Skeletal muscle cell (primary cell): ENCODE data around the gene KANK3.
"Not testable (repeated sequence)": the region's sequence is repeated elsewhere in the genome, so short reads cannot be mapped to it uniquely, and the experiment has no call there.

Source experiments
- DNase-seq: peaks from one replicate; pipeline ENCODE4 v3.0.0-alpha.2; 2010; ENCODE audit warnings: low read depth
- H3K4me3 ChIP-seq: 2 replicates; pipeline ENCODE4 v1.5.1; 2011; ENCODE audit warnings: low read depth, mild to moderate bottlenecking, control low read depth, low read length, moderate library complexity

The KANK3 gene

GRCh38 chr19:8371011-8371804 lies 28.1 kb upstream of the KANK3 start:
- no peak overlapping the region for H3K4me3 ChIP-seq

GRCh38 chr19:8370176-8371010 lies 27.3 kb upstream of the KANK3 start:
- no peak for DNase-seq

More at GRCh38 chr19:8371011-8371804, 28.1 kb upstream of the KANK3 start:
- DNase-seq, result no peak

GRCh38 chr19:8367327-8368001 lies 24.4 kb upstream of the KANK3 start:
- peak; percentile 85 for DNase-seq
- no peak overlapping the region for H3K4me3 ChIP-seq

More at GRCh38 chr19:8370176-8371010, 27.3 kb upstream of the KANK3 start:
- no peak overlapping the region for H3K4me3 ChIP-seq

- DNase-seq, result no peak
- H3K4me3 ChIP-seq, result peak overlapping the region; percentile 3
These were observed 23.9 kb upstream of the KANK3 start for GRCh38 chr19:8366961-8367326.

GRCh38 chr19:8366121-8366581 lies 23.1 kb upstream of the KANK3 start:
- no peak for DNase-seq

GRCh38 chr19:8363803-8364771 lies 21.0 kb upstream of the KANK3 start, which contains the start of gene ANGPTL4:
ANGPTL4 (plus strand) TSS chr19:8364155; CDS start chr19:8364322, 167 bp downstream.
- H3K4me3 ChIP-seq, result peak within 1 kb of the TSS; percentile 65
- peak; percentile 58 for DNase-seq

More at GRCh38 chr19:8366121-8366581, 23.1 kb upstream of the KANK3 start:
- H3K4me3 ChIP-seq, result peak overlapping the region; percentile 5

GRCh38 chr19:8361921-8362793 lies 19.1 kb upstream of the KANK3 start:
- no peak overlapping the region for H3K4me3 ChIP-seq
- peak; percentile 94 for DNase-seq

GRCh38 chr19:8360196-8360595 lies 17.1 kb upstream of the KANK3 start:
- DNase-seq, result no peak
- no peak overlapping the region for H3K4me3 ChIP-seq

- no peak for DNase-seq
- H3K4me3 ChIP-seq, result no peak overlapping the region
These were observed 15.9 kb upstream of the KANK3 start for GRCh38 chr19:8358948-8359347.

- no peak overlapping the region for H3K4me3 ChIP-seq
- DNase-seq, result no peak
These were observed 14.0 kb upstream of the KANK3 start for GRCh38 chr19:8357007-8357521.

GRCh38 chr19:8355631-8356402 lies 12.8 kb upstream of the KANK3 start:
- H3K4me3 ChIP-seq, result no peak overlapping the region
- peak; percentile 98 for DNase-seq

GRCh38 chr19:8352845-8353244 lies 9.8 kb upstream of the KANK3 start:
- DNase-seq, H3K4me3 ChIP-seq: not testable (repeated sequence)

- DNase-seq, result no peak
- peak overlapping the region; percentile 11 for H3K4me3 ChIP-seq
These were observed 9.2 kb upstream of the KANK3 start for GRCh38 chr19:8352134-8352827.

GRCh38 chr19:8349629-8350372 lies 6.7 kb upstream of the KANK3 start:
- DNase-seq, H3K4me3 ChIP-seq: not testable (repeated sequence)

GRCh38 chr19:8343483-8343844 lies 402 bp upstream of the KANK3 start:
- H3K4me3 ChIP-seq, result peak overlapping the region; percentile 47
- DNase-seq, result no peak

GRCh38 chr19:8342316-8342683 lies 762 bp downstream of the KANK3 start:
- DNase-seq, result no peak

More at GRCh38 chr19:8342316-8342683, 762 bp downstream of the KANK3 start:
- H3K4me3 ChIP-seq, result no peak overlapping the region
